HG03095 (cell line): ENCODE measurements around the gene PATE2.

Experiments used
- ATAC-seq: cut with Tn5 transposase; IDR thresholded peaks from one replicate; pipeline ENCODE4 v1.9.1; 2021; ENCODE audit warnings: moderate library complexity; ENCODE audit not compliant: unreplicated experiment

Gene PATE2

GRCh38 chr11:125778728-125779127, at the start of gene PATE2:
Gene PATE2 (minus strand): TSS chr11:125778828. CDS start chr11:125778773, 55 bp downstream.
- no peak for ATAC-seq

- ATAC-seq: no peak
These were observed 29.3 kb upstream of the PATE2 start for GRCh38 chr11:125807909-125808308.

GRCh38 chr11:125802387-125802786, 23.8 kb upstream of the PATE2 start:
- no peak for ATAC-seq

GRCh38 chr11:125799808-125800207, 21.2 kb upstream of the PATE2 start:
- ATAC-seq: no peak

GRCh38 chr11:125797641-125798040, 19.0 kb upstream of the PATE2 start:
- no peak for ATAC-seq

GRCh38 chr11:125790825-125791224, 12.2 kb upstream of the PATE2 start:
- ATAC-seq: no peak

- ATAC-seq: no peak
These were observed 9.2 kb upstream of the PATE2 start, which contains the start of gene PATE3 for GRCh38 chr11:125787827-125788226. Gene PATE3 (plus strand): TSS chr11:125788127. CDS start chr11:125788152, 25 bp downstream.

GRCh38 chr11:125784678-125785077, 6.0 kb upstream of the PATE2 start:
- no peak for ATAC-seq

- ATAC-seq: no peak
These were observed 1.3 kb downstream of the PATE2 start for GRCh38 chr11:125777309-125777708.

GRCh38 chr11:125773516-125773915, 5.1 kb downstream of the PATE2 start:
- ATAC-seq: no peak

GRCh38 chr11:125772834-125773505, 5.7 kb downstream of the PATE2 start:
- no peak for ATAC-seq

GRCh38 chr11:125770583-125770982, 8.0 kb downstream of the PATE2 start:
- ATAC-seq: no peak

- no peak for ATAC-seq
These were observed 10.1 kb downstream of the PATE2 start for GRCh38 chr11:125768336-125769046.

GRCh38 chr11:125766251-125766650, 12.4 kb downstream of the PATE2 start:
- no peak for ATAC-seq

- ATAC-seq: no peak
These were observed 15.1 kb downstream of the PATE2 start for GRCh38 chr11:125763483-125763882.

GRCh38 chr11:125762445-125762844, 16.2 kb downstream of the PATE2 start:
- no peak for ATAC-seq

- ATAC-seq: no peak
These were observed 22.6 kb downstream of the PATE2 start for GRCh38 chr11:125756050-125756449.

- ATAC-seq: no peak
These were observed 28.0 kb downstream of the PATE2 start for GRCh38 chr11:125750629-125751028.

GRCh38 chr11:125745979-125746378, 32.6 kb downstream of the PATE2 start, which contains the start of gene PATE1:
Gene PATE1 (plus strand): TSS chr11:125746279. CDS start chr11:125746305, 26 bp downstream.
- no peak for ATAC-seq

- ATAC-seq: no peak
These were observed 34.9 kb downstream of the PATE2 start for GRCh38 chr11:125743681-125744080.

- ATAC-seq: no peak
These were observed 38.0 kb downstream of the PATE2 start for GRCh38 chr11:125740617-125741016.

GRCh38 chr11:125728969-125729368, 49.7 kb downstream of the PATE2 start:
- ATAC-seq: no peak
